ENCODE data around the gene ALDH9A1. TPM values are rescaled to one million over a fixed set of nuclear protein-coding genes. Genes with fewer than 3 reads are reported as not detected.

ALDH9A1 gene
- total and polyA plus RNA-seq, 2 of the 8 experiments (the other 6 are each of a cell fraction or from before 2014, with no cell fraction given) = 57.6 to 63.8 TPM

- Histone ChIP-seq H4K20me1 (replicated peaks in 1 of 2; ENCODE audit: control insufficient read depth in 1 of 2, insufficient read depth in 2 of 2, low read length in 2 of 2) (peaks cover 0 to 2% of the 10 kb centered on the region in 2 experiments), H2BK20ac (ENCODE audit: low read length) (no peak overlapping the region), H2AFZ (ENCODE audit: low read length) (no peak overlapping the region), H2BK15ac (ENCODE audit: low read length) (no peak overlapping the region), H3K56ac (replicated peaks; ENCODE audit: insufficient read length, low read depth, low read length) (no peak overlapping the region), H3K9ac (replicated peaks in 1 of 4; ENCODE audit: extremely low read depth in 1 of 4, low read depth in 3 of 4, low read length in 3 of 4) (peak overlapping the region in 1 of 4 experiments; percentile 27; a peak in 2 of 7 replicates), H3K18ac (ENCODE audit: extremely low read depth, low read length) (no peak overlapping the region), H3K23ac (ENCODE audit: insufficient read length) (no peak overlapping the region), H4K5ac (ENCODE audit: insufficient read length, low read depth, low read length) (no peak overlapping the region), H3K79me1 (ENCODE audit: low read depth, low read length) (no peaks in the 10 kb centered on the region; the same call in 1 of the 2 replicates), H3K4me1 (replicated peaks in 1 of 4; ENCODE audit: control insufficient read depth in 3 of 4, insufficient read depth in 4 of 4, low read length in 3 of 4) (peaks cover 0 to 3% (median 0%) of the 10 kb centered on the region in 4 experiments; a peak in 1 of 7 replicates), H3K4ac (replicated peaks; ENCODE audit: insufficient read length, low read depth, low read length) (no peak overlapping the region), H2BK5ac (ENCODE audit: low read depth, low read length) (no peak overlapping the region), H3K79me2 (ENCODE audit: control insufficient read depth in 1 of 2, insufficient read depth in 2 of 2, low read length in 2 of 2) (peaks cover 0 to 28% of the 10 kb centered on the region in 2 experiments; a peak in 2 of 4 replicates), H3K36me3 (ENCODE audit: control insufficient read depth in 2 of 4, insufficient read depth in 4 of 4, low read length in 3 of 4) (peaks cover 0 to 4% (median 1%) of the 10 kb centered on the region in 4 experiments; a peak in 2 of 8 replicates), H4K91ac (replicated peaks; ENCODE audit: insufficient read length, low read length) (no peak overlapping the region), H3K4me3 (ENCODE audit: extremely low read depth in 1 of 4, insufficient read depth in 2 of 4, low read depth in 3 of 4, low read length in 4 of 4) (peak overlapping the region; percentile 93 to 99 (median 94); a peak in 7 of 8 replicates), H4K8ac (ENCODE audit: extremely low read depth, insufficient read depth, low read length) (no peak overlapping the region), H2AK5ac (ENCODE audit: low read depth, low read length) (no peak overlapping the region), H2BK12ac (ENCODE audit: low read depth, low read length) (no peak overlapping the region), H3K4me2 (ENCODE audit: insufficient read depth in 1 of 2, low read depth in 2 of 2, low read length in 2 of 2) (peak overlapping the region; percentile 78 to 93; a peak in 3 of 4 replicates), H2BK120ac (replicated peaks; ENCODE audit: low read depth, low read length) (no peak overlapping the region), H3K14ac (ENCODE audit: insufficient read length) (no peak overlapping the region), H3K27ac (ENCODE audit: low read depth, low read length) (no peak overlapping the region), H3K9me3 (ENCODE audit: insufficient read depth in 2 of 2, low read depth in 1 of 2, low read length in 1 of 2) (peaks cover 0 to 2% of the 10 kb centered on the region in 2 experiments; a peak in 1 of 4 replicates), H3K23me2 (ENCODE audit: low read depth, low read length) (peaks cover 3% of the 10 kb centered on the region), H3K27me3 (replicated peaks in 1 of 4; ENCODE audit: control insufficient read depth in 3 of 4, extremely low read depth in 1 of 4, insufficient read depth in 3 of 4, low read length in 3 of 4) (no peaks in the 10 kb centered on the region)
- ChIA-PET POLR2A (ENCODE audit: partially characterized antibody) (interaction anchor here (0.7 to 2.7 kb wide), 12 partner anchors 12 to 188 kb away, joined by 3 to 12 read pairs (median 4); partner anchors contain the start of gene TMCO1), CTCF (ENCODE audit: partially characterized antibody) (interaction anchor here (0.7 to 2.5 kb wide), 10 partner anchors 11 to 237 kb away, joined by 3 to 8 read pairs (median 4); no protein-coding TSS in a partner anchor)
- no peak for DNase-seq (ENCODE audit: low read depth in 1 of 2, low spot score in 2 of 2)
- FAIRE-seq = no peak
- 54% methylated on average over 8 of the region's 8 CpGs; no CpG with 5 or more reads in 1 of the 2 experiments for WGBS, 2 experiments (ENCODE audit: extremely low coverage in 1 of 2, insufficient coverage in 1 of 2, insufficient read length in 1 of 2, insufficient replicate concordance in 2 of 2, low coverage in 1 of 2, low lambda C conversion rate in 2 of 2, missing lambda C conversion rate in 1 of 2)
- TF ChIP-seq EGR1 (IDR thresholded peaks at IDR 0.05; ENCODE audit: borderline replicate concordance, low read depth, low read length) (no peak), ASH2L (IDR thresholded peaks at IDR 0.05; ENCODE audit: low read length) (no peak), RNF2 (IDR thresholded peaks at IDR 0.05; ENCODE audit: borderline replicate concordance, low read depth, low read length, missing control alignments, poor library complexity, severe bottlenecking) (no peak), ZNF274 (IDR thresholded peaks at IDR 0.05; ENCODE audit: borderline replicate concordance, extremely low read depth, low read length) (no peak), POLR2AphosphoS5 (IDR thresholded peaks at IDR 0.05; ENCODE audit: low read depth, low read length) (no peak), KDM4A (IDR thresholded peaks at IDR 0.05; ENCODE audit: low read depth, low read length, severe bottlenecking) (no peak), CBX8 (IDR thresholded peaks at IDR 0.05; ENCODE audit: borderline replicate concordance, low read depth, low read length) (no peak), JUND (IDR thresholded peaks at IDR 0.05; ENCODE audit: low read length) (no peak), PHF8 (conservative IDR thresholded peaks at IDR 0.05; ENCODE audit: low read depth, low read length) (no peak), SIX5 (IDR thresholded peaks at IDR 0.05; ENCODE audit: low read depth, low read length) (no peak), GABPA (IDR thresholded peaks at IDR 0.05; ENCODE audit: borderline replicate concordance, insufficient read depth, low read length) (no peak), NRF1 (IDR thresholded peaks at IDR 0.05; ENCODE audit: low read depth, low read length) (no peak), KDM1A (IDR thresholded peaks at IDR 0.05; ENCODE audit: borderline replicate concordance, low read length) (no peak)
Observed at GRCh38 chr1:165697491-165697880, 876 bp downstream of the ALDH9A1 start.

All from H1 (cell line).